Testis (tissue), 2 donors: ENCODE measurements around the gene BRINP2.

Source experiments
- POLR2A ChIP-seq: fragments of 450-650 bp; IDR thresholded peaks from one replicate; pipeline ENCODE4 v1.6.1; 2017; ENCODE audit warnings: antibody characterized with exemption, mild to moderate bottlenecking, moderate library complexity
- TF ChIP-seq, protein P1 (sequence below), 3 experiments: fragments of 450-650 bp in 2 of 3; fragments of 200-600 bp in 1 of 3; sonication (generic) in 1 of 3; IDR thresholded peaks; one replicate each; pipeline ENCODE4 v1.5.1; 2016 to 2019; ENCODE audit warnings: antibody characterized with exemption in 3 of 3, mild to moderate bottlenecking in 2 of 3, moderate library complexity in 1 of 3

DNA sequence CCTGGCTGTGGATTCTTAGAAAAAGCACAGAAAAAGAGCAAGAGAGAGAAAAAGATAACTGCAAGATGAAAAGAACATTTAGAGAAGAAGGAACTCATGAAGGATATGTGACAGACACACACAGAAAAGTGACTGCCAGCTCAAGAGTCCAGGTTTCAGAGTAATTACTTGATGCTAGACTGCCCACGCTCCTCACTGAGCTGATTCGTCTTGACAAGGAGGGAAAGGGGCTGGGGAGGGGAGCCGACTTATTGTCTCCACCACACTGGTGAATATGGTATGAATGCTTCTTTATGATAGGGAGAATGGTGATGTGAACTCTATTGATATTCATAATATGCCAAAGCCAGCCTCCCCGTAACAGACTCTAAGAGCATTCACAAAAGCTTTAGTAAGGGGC is 140.4 kb downstream of the BRINP2 start:
- TF ChIP-seq, protein P1, sequence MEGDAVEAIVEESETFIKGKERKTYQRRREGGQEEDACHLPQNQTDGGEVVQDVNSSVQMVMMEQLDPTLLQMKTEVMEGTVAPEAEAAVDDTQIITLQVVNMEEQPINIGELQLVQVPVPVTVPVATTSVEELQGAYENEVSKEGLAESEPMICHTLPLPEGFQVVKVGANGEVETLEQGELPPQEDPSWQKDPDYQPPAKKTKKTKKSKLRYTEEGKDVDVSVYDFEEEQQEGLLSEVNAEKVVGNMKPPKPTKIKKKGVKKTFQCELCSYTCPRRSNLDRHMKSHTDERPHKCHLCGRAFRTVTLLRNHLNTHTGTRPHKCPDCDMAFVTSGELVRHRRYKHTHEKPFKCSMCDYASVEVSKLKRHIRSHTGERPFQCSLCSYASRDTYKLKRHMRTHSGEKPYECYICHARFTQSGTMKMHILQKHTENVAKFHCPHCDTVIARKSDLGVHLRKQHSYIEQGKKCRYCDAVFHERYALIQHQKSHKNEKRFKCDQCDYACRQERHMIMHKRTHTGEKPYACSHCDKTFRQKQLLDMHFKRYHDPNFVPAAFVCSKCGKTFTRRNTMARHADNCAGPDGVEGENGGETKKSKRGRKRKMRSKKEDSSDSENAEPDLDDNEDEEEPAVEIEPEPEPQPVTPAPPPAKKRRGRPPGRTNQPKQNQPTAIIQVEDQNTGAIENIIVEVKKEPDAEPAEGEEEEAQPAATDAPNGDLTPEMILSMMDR (IDR thresholded peaks at IDR 0.05): no peak
- TF ChIP-seq POLR2A: no peak
